ENCODE measurements around the gene RPL10. TPM values are rescaled to one million over a fixed set of nuclear protein-coding genes. Genes with fewer than 3 reads are reported as not detected.

RPL10 gene
- polyA plus RNA-seq, 4 donors: 2,815 to 4,008 (median 3,095) TPM

DNA sequence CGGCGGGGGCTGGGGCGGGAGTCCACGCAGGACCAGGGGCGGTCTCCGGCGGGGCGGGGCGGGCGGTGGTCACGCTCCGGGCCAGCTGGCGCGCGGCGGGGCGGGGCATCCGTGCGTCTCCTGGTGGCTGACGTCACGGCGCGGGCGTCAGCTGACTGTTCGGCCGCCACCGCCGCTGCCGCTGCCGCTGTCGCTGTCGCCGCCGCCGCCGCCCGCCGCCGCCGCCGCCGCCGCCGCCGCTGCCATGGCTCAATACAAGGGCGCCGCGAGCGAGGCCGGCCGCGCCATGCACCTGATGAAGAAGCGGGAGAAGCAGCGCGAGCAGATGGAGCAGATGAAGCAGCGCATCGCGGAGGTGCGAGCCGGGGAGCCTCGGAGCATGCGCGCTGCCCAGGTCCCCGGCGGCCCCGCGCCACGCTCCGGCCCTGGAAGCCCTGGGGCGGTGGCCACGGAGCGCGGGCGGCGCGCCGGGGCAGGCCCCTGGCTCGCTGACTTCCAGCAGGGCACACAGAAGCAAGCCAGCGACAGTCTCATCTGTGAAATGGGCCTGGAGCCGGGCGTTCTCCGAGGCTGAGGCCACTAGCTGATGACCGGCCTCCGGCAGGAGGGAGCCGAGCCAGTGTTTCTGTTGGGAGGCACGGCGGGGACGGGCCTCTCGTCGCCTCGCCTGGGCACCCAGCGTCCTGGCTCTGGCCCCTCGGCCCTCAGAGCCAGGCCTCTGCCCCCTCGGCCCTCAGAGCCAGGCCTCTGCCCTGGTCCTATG lies 46.0 kb downstream of the RPL10 start, which contains the start of gene FAM50A:
Gene FAM50A, plus strand, starts transcription at position 150 of the 763 bp plus-strand sequence. Its CDS starts 95 bp downstream, at position 245.
- no peak for DNase-seq (ENCODE audit: low read depth in 4 of 4, low spot score in 3 of 4)

DNA sequence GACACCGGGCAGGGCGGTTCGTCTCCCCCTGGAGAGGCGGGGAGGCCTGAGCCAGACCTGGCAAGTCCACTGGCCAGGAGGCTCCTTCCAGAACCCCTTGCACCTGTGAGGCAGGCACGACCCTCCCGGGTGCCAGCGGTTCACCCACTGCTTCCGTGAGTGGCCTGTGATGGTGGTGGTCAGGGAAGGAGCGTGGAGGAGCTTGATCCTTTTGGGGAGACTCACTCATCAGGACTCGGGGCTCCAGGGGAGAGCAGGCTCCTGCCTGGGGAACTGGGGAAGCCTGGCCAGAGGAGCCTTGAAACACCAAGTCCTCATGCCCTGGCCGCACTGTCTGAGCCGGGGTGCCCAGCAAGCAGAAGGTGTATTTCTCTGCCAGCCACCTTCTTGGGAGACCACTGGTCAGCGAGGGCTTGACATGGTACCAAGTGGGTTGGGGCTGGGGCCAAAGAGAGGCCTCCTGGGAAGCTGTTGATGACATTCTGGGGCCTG lies 46.6 kb downstream of the RPL10 start:
- no peak for DNase-seq (ENCODE audit: low read depth in 4 of 4, low spot score in 3 of 4)

DNA sequence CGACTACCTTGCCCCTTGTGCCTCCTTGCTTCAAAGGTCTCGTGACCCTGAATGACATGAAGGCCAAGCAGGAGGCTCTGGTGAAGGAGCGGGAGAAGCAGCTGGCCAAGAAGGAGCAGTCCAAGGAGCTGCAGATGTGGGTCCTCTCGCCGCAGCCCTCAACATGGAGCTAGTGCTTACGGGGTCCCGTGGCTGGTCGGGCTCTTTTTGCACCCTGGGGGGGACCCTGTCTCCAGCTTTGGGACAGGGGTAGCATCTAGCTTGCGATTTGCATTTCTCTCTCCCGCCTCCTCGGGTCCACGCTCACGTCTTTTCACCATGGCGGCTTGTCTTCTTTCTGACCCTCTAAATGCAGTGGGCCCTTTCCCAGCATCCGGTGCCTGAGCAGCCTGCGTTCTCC lies 47.6 kb downstream of the RPL10 start:
- no peak for DNase-seq (ENCODE audit: low read depth in 4 of 4, low spot score in 3 of 4)

DNA sequence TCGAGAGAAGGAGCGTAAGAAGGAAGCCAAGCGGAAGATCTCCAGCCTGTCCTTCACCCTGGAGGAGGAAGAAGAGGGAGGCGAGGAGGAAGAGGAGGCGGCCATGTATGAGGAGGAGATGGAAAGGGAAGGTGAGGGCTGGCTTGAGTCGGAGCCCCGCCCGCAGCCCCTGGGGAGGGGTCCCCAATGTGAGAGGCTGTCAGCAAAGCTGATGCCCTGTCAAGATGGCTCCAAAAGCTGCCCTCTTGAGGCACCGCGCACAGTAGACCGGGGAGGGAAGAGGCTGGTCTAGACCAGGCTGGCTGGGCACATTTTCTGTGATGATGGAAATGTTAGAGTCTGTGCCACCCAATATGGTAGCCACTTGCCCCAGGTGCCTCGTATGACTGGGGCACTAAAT lies 48.3 kb downstream of the RPL10 start:
- no peak for DNase-seq (ENCODE audit: low read depth in 4 of 4, low spot score in 3 of 4)

DNA sequence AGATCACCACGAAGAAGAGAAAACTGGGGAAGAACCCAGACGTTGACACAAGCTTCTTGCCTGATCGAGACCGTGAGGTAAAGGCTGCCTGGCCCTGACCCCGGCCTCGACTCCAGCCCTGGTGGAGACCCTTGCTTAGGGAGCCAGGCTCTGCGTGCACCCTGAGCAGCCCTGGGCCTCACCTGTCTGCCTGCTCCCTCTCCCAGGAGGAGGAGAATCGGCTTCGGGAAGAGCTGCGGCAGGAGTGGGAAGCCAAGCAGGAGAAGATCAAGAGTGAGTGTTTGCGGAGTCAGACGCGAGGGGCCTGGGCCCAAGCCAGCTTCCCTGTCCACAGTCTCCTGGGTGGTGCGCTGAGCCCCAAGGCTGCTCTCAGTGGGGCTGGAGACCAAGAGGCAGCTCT lies 50.3 kb downstream of the RPL10 start:
- no peak for DNase-seq (ENCODE audit: low read depth in 4 of 4, low spot score in 3 of 4)

DNA sequence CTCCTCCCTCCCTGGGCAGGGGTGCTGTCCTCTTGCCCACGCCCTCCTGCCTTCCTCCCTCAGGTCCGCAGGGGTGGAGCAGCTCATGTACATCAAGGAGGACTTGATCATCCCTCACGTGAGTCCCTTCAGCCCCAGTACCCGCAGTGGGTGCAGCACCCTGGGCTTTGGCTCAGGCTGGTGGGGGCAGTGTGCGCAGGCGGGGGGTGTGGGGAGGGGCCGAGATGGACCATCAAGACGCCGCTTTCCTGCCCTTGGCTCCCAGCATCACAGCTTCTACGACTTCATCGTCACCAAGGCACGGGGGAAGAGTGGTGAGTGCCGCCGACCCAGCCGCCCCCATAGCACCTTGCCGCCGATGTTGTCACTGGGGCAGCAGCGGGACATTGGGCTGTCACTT lies 51.4 kb downstream of the RPL10 start:
- DNase-seq (ENCODE audit: low read depth in 4 of 4, low spot score in 3 of 4): no peak

DNA sequence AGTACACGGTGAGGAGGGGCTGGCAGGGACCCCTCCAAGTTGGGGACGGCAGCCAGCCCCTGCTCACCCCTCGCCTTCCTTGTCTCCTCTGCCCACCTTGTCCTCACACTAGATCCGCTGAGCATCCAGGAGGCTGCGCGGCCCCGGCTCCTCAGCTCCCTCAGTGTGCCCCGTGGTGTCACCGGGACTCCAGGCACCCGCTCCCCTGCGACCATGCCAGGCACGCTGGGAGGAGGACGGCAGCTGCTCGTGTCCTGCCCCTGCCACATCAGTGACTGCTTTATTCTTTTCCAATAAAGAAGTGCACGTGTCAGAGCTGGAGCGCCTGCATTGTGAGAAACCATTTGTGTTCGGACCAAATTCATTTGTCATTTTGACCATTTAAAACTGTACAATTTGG lies 52.1 kb downstream of the RPL10 start:
- DNase-seq (ENCODE audit: low read depth in 4 of 4, low spot score in 3 of 4): no peak

Other genes with a start within 250 kb of the RPL10 start
- not detected for gene OPN1MW, start 215.8 kb upstream of the RPL10 start, polyA plus RNA-seq (ENCODE audit: insufficient read length in 4 of 4)
- gene OPN1MW2, start 178.6 kb upstream of the RPL10 start, polyA plus RNA-seq (ENCODE audit: insufficient read length in 4 of 4): not detected
- not detected for gene OPN1MW3, start 140.8 kb upstream of the RPL10 start, polyA plus RNA-seq (ENCODE audit: insufficient read length in 4 of 4)
- not detected for gene TEX28, start 103.3 kb upstream of the RPL10 start, polyA plus RNA-seq (ENCODE audit: insufficient read length in 4 of 4)
- under 1 TPM; 0.26 to 0.91 (median 0.45) TPM for gene TKTL1, start 102.6 kb upstream of the RPL10 start, polyA plus RNA-seq (ENCODE audit: insufficient read length in 4 of 4)
- 100 to 1,000 TPM; 393 to 586 (median 423) TPM for gene FLNA, start 23.7 kb upstream of the RPL10 start, polyA plus RNA-seq (ENCODE audit: insufficient read length in 4 of 4)
- gene EMD, start 19.1 kb upstream of the RPL10 start, polyA plus RNA-seq (ENCODE audit: insufficient read length in 4 of 4): 10 to 100 TPM; 68.7 to 96.7 (median 74.0) TPM
- gene DNASE1L1, start 10.9 kb downstream of the RPL10 start, polyA plus RNA-seq (ENCODE audit: insufficient read length in 4 of 4): 10 to 100 TPM; 10.5 to 16.1 (median 14.1) TPM
- 10 to 100 TPM; 26.3 to 36.4 (median 30.8) TPM for gene TAFAZZIN, start 13.2 kb downstream of the RPL10 start, polyA plus RNA-seq (ENCODE audit: insufficient read length in 4 of 4)
- 100 to 1,000 TPM; 155 to 184 (median 168) TPM for gene ATP6AP1, start 30.3 kb downstream of the RPL10 start, polyA plus RNA-seq (ENCODE audit: insufficient read length in 4 of 4)
- gene GDI1, start 38.8 kb downstream of the RPL10 start, polyA plus RNA-seq (ENCODE audit: insufficient read length in 4 of 4): 100 to 1,000 TPM; 118 to 136 (median 132) TPM
- gene FAM50A, start 45.8 kb downstream of the RPL10 start, polyA plus RNA-seq (ENCODE audit: insufficient read length in 4 of 4): 10 to 100 TPM; 47.2 to 55.8 (median 51.6) TPM
- gene PLXNA3, start 59.9 kb downstream of the RPL10 start, polyA plus RNA-seq (ENCODE audit: insufficient read length in 4 of 4): 10 to 100 TPM; 38.6 to 50.2 (median 47.5) TPM
- 10 to 100 TPM; 10.7 to 20.1 (median 12.4) TPM for gene LAGE3, start 80.9 kb downstream of the RPL10 start, polyA plus RNA-seq (ENCODE audit: insufficient read length in 4 of 4)
- 10 to 100 TPM; 27.7 to 34.8 (median 30.2) TPM for gene UBL4A, start 88.2 kb downstream of the RPL10 start, polyA plus RNA-seq (ENCODE audit: insufficient read length in 4 of 4)
- 10 to 100 TPM; 19.3 to 27.6 (median 19.6) TPM for gene SLC10A3, start 92.3 kb downstream of the RPL10 start, polyA plus RNA-seq (ENCODE audit: insufficient read length in 4 of 4)
- gene FAM3A, start 117.9 kb downstream of the RPL10 start, polyA plus RNA-seq (ENCODE audit: insufficient read length in 4 of 4): 10 to 100 TPM; 28.3 to 44.5 (median 37.2) TPM
- gene G6PD, start 148.5 kb downstream of the RPL10 start, polyA plus RNA-seq (ENCODE audit: insufficient read length in 4 of 4): 10 to 100 TPM; 38.0 to 43.2 (median 41.0) TPM
- gene IKBKG, start 149.2 kb downstream of the RPL10 start, polyA plus RNA-seq (ENCODE audit: insufficient read length in 4 of 4): 10 to 100 TPM; 15.2 to 20.1 (median 16.7) TPM
- not detected for gene CTAG1A, start 186.8 kb downstream of the RPL10 start, polyA plus RNA-seq (ENCODE audit: insufficient read length in 4 of 4)
- not detected for gene CTAG1B, start 220.9 kb downstream of the RPL10 start, polyA plus RNA-seq (ENCODE audit: insufficient read length in 4 of 4)

Data from right renal pelvis (tissue), 4 donors.